Fibroblast of lung (primary cell): ENCODE results near the gene PLEKHG7.

Source experiments
- EZH2 ChIP-seq: IDR thresholded peaks from 2 replicates; pipeline ENCODE4 v1.5.1; 2012; ENCODE audit warnings: low read length, control low read depth, mild to moderate bottlenecking; ENCODE audit errors: missing control alignments
- TF ChIP-seq, protein P1 (sequence below), 2 donors: IDR thresholded peaks in 1 of 2; conservative IDR thresholded peaks in 1 of 2; 1 replicate in 1 of 2; 2 replicates in 1 of 2; pipeline ENCODE4 v1.5.1; 2011 to 2012; ENCODE audit warnings: low read length in 2 of 2, control low read depth in 1 of 2, inconsistent platforms in 1 of 2, low read depth in 1 of 2, mild to moderate bottlenecking in 1 of 2

DNA sequence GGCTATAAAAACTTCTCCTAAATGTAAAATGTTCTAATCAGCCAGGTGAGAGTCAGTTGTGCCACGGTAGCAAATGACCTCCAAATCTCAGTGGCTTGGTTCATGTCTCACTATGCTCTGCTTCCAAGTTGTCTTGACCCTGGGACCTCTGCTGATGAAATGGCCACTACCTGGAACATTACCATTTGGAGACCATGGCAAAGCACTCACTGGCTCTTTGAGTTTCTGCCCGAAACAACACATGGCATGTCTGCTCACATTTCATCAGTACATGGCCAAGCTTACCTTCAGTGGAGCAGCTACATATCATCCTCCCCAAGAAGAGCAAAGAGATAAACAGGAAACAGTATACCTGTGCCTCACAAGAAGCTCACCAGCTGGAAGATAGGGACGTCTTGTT, 40.2 kb downstream of the PLEKHG7 start:
- TF ChIP-seq EZH2, result no peak
- TF ChIP-seq, protein P1, sequence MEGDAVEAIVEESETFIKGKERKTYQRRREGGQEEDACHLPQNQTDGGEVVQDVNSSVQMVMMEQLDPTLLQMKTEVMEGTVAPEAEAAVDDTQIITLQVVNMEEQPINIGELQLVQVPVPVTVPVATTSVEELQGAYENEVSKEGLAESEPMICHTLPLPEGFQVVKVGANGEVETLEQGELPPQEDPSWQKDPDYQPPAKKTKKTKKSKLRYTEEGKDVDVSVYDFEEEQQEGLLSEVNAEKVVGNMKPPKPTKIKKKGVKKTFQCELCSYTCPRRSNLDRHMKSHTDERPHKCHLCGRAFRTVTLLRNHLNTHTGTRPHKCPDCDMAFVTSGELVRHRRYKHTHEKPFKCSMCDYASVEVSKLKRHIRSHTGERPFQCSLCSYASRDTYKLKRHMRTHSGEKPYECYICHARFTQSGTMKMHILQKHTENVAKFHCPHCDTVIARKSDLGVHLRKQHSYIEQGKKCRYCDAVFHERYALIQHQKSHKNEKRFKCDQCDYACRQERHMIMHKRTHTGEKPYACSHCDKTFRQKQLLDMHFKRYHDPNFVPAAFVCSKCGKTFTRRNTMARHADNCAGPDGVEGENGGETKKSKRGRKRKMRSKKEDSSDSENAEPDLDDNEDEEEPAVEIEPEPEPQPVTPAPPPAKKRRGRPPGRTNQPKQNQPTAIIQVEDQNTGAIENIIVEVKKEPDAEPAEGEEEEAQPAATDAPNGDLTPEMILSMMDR (conservative IDR thresholded peaks at IDR 0.05 in 1 of 2, IDR thresholded peaks at IDR 0.05 in 1 of 2; ENCODE audit: low read depth in 1 of 2, low read length in 2 of 2), result no peak
